Prostate gland (tissue), 2 donors: Measurements from ENCODE around the gene CUTA.

Experiments
- POLR2A ChIP-seq: fragments of 450-650 bp; IDR thresholded peaks from one replicate; pipeline ENCODE4 v1.6.1; 2016; ENCODE audit warnings: antibody characterized with exemption, mild to moderate bottlenecking
- TF ChIP-seq, protein P1 (sequence below), 4 experiments: fragments of 200-600 bp in 2 of 4; fragments of 450-650 bp in 2 of 4; sonication (generic) in 2 of 4; IDR thresholded peaks; 1 replicate in 3 of 4; 2 replicates in 1 of 4; pipeline ENCODE4 v1.5.1; 2016 to 2019; ENCODE audit warnings: antibody characterized with exemption in 4 of 4, mild to moderate bottlenecking in 2 of 4, moderate library complexity in 2 of 4

- TF ChIP-seq, protein P1, sequence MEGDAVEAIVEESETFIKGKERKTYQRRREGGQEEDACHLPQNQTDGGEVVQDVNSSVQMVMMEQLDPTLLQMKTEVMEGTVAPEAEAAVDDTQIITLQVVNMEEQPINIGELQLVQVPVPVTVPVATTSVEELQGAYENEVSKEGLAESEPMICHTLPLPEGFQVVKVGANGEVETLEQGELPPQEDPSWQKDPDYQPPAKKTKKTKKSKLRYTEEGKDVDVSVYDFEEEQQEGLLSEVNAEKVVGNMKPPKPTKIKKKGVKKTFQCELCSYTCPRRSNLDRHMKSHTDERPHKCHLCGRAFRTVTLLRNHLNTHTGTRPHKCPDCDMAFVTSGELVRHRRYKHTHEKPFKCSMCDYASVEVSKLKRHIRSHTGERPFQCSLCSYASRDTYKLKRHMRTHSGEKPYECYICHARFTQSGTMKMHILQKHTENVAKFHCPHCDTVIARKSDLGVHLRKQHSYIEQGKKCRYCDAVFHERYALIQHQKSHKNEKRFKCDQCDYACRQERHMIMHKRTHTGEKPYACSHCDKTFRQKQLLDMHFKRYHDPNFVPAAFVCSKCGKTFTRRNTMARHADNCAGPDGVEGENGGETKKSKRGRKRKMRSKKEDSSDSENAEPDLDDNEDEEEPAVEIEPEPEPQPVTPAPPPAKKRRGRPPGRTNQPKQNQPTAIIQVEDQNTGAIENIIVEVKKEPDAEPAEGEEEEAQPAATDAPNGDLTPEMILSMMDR (IDR thresholded peaks at IDR 0.05) = no peak
- TF ChIP-seq POLR2A = no peak
These were observed 12.4 kb downstream of the CUTA start for GRCh38 chr6:33405386-33405940.
